Ureter (tissue), 1 donor: ENCODE data around the gene IL13. TPM values are rescaled to one million over a fixed set of nuclear protein-coding genes. Genes with fewer than 3 reads are reported as not detected.

Experiments used
- DNase-seq: peaks from one replicate; pipeline ENCODE4 v3.0.0-alpha.2; 2020; ENCODE audit warnings: low spot score
- total RNA-seq: library from RNA; stranded (reverse); gene quantifications from one replicate; pipeline ENCODE4 v1.2.4, GENCODE V29; 2023
- donor health status: DM: yes; HTN: yes; CAD: no.

Gene IL13
- total RNA-seq, 1 donor from 2014 or later = not detected

DNA sequence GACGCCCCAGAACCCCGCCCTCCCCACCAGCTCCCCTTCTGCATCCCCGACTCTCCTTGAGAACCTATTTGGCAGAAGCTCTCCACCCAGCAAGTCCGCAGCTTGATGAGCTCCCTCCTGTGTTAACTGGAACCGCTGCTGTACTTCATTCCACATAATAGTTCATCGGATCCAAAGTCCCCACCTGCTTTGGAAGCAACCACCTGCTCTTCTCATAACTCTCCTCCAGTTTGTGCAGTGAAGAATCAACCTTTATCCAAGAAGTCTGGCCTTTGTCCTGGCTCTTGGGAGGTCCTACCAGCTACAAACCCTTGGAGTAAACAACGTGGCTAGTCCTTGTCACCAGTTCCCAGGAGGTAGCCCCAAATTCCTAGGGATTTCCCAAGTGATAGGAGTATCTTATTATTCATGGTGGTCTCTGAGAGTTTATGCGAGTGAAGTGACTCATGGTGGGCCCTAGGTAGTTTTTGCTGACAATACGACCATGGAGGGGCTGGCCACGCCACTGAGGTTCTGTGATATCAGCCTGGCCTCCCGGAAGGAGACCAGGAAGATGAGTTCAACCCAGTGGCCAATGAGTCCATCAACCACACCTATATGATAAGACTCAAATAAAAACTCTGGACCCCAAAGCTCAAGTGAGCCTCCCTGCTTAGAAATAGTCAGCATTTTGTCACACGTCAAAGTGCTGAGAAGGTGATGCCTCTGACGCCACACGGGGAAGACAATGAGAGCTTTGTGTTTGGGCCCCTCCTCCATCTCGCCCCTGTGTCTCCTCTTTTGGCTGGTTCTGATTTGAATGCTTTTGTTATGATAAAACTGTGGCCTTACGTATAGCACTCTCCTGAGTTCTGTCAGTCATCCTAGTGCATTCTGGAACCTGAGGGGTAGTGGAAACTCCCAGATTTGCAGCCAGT is 12.3 kb downstream of the IL13 start:
- DNase-seq = no peak

DNA sequence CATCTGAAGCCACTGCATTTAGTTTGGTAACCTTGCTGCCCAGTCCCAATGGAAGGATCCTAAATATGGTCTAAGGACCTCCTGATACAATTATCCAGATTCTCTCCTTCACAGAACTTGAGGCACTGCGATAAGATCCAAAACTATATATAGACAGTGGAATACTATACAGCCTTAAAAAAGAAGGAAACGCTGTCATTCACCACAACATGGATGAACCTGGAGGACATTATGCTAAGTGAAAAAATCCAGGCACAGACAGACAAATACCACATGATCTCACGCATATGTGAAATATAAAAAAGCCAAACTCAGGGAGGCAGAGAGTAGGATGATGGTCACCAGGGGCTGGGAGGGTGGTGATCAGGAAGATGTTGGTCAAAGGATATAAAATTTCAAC is 13.0 kb downstream of the IL13 start:
- DNase-seq = no peak

DNA sequence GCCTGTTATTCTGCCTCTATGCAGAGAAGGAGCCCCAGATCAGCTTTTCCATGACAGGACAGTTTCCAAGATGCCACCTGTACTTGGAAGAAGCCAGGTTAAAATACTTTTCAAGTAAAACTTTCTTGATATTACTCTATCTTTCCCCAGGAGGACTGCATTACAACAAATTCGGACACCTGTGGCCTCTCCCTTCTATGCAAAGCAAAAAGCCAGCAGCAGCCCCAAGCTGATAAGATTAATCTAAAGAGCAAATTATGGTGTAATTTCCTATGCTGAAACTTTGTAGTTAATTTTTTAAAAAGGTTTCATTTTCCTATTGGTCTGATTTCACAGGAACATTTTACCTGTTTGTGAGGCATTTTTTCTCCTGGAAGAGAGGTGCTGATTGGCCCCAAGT is 15.5 kb downstream of the IL13 start:
- no peak for DNase-seq

DNA sequence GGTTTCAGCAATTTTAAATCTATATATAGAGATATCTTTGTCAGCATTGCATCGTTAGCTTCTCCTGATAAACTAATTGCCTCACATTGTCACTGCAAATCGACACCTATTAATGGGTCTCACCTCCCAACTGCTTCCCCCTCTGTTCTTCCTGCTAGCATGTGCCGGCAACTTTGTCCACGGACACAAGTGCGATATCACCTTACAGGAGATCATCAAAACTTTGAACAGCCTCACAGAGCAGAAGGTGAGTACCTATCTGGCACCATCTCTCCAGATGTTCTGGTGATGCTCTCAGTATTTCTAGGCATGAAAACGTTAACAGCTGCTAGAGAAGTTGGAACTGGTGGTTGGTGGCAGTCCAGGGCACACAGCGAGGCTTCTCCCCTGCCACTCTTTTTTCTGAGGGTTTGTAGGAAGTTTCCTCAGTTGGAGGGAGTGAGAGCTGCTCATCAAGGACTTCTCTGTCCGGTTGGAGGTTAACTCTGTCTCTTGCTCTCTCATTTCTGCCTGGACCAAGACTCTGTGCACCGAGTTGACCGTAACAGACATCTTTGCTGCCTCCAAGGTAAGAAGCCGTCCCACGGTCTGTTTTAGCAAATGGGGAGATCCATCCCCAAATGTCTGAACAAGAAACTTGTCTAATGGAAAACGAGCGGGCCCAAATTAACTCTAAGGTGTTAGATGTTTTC is 16.1 kb downstream of the IL13 start, which contains the start of gene IL4:
TSS of gene IL4 (plus strand) at position 51 of the 692 bp plus-strand sequence. CDS start at position 113, 62 bp downstream.
- no peak for DNase-seq

DNA sequence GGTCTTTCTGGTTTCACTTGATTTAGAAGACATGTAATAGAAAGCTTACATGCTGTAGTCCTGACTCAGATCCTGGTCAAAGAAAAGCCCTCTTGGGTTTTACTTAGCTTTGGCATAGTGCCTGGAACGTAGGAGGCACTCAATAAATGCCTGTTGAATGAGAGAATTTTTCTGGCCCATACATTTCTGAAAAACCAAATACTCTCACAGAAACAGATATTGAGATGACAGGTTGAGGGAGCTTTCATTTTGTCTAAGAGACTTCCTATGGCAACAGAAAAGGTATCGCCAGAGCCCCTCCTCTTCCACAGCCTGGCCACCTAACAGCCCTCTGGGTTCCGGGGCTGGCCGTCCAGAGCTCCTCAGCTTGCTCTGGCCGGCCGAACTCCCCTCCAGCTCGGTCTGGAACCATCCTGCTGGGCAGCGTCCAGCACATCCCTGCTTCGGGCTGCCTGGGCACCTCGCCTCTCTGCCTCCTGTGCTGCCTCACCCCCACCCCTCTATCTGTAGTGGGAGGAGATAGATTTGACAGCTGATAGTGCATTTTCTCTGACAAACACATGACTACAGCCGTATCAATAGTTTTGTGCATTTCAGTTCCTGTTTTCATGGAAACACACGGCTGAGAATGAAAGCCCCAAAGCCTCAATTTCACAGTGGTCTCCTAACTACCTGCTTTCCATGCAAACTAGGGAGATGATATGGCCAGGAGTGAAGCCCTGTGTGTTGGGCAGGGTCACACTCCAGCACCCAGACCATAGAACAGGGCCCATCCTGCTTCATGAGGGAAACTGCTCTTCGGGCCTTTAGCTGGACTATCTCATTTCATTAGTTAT is 16.9 kb downstream of the IL13 start:
- DNase-seq = no peak

DNA sequence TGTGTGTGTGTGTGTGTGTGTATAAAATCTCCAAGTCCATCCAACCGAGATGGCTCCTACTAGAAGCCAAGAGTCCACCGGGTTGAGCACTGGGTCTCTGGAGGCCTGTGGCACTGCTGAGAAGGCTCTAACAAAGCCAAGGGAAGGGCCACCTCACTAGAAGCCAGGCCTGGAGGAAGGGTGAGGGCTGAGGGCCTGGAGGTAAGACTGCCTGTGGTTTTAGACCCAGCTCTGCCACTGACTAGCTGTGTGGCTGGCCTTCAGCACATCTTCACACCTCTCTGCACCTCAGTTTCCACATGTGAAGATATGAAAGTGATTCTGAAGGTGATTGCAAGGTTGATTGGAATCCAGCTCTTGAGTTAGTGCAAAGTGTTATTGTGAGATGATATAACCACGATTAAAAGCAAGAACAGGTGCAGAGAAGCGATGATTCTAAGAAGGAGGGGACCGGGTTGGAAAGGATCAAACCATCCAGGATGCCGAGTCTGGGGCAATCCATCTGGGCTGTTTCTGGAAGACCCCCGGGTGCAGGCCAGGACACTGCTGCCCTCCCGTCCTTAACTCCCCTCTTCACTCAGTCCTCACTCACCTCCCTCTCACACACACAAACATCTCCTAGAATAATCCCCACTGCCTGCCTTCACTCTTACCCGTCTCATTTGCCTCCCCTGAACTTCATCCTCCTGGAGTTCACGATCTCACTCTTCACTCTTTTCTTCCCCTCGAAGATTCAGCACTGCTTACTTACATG is 18.1 kb downstream of the IL13 start:
- no peak for DNase-seq

DNA sequence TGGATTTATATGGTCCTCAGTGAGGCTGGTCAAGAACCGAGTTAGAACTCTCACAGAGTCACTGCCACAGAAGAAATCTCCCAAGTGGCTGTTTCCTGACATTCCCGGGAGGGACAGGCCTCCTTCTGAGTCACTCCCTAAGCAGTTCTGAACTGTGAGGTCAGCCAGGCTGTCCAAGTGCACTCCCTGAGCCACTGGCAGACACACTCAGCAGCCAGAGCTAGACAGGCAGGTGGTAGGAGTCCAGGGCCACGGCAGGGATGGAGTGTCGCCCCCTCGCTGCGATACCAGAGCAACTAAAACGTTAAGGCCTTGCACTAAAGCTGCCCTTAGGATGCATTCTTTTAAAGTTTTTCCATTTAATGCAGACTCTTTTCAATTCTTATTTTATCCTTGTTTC is 19.2 kb downstream of the IL13 start:
- DNase-seq = no peak

DNA sequence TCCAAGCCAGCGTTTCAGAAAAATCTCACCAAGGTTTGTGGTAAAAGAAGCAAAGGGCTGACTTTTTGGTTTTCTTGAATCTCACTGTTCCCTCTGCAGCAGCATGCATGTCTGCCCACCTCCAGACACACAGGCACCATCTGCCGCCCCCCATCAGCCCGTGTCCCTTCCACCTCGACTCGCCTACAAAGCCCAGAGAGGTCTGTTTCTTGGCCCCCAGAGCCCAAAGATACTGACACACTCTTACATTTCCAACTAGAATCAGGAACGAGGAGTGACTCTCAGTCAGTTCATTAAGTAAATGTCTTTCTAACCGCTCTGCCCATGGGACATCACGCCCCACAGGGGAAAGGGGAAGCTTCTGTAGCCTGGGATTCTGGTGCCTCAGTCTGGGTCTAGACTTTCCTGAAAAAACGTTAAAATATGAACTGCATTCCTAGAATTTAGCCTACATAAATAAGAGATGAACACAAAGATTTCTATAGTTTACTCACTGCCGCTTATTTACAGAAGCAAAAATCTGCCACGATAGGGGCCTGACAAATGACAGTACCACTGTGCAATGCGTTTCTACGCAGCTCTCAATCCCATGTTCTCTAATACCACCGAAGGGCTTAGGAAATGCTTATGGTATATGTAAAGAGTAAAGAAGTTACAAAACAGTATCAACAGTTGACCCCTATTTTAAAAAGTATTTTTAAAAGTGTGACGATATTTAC is 19.9 kb downstream of the IL13 start:
- DNase-seq = no peak

DNA sequence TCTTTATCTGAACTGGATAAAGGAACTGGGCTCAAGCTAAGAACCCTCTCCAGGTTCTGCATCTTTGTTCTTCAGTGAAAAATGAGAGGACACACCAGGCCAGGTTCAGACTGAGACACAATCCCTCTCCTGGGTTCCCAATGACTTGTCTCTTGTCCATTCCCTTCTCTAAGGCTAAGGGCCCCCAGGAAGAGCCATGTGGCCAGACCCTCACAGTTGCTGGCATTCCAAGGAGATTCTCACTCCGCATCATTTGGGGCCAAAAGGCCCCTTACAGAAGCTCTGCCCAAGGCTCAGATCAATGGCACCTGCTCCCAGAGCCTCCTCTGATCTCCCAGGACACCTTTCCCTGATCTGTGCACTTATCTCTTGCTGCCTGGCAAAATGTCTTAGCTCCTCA is 20.8 kb downstream of the IL13 start:
- no peak for DNase-seq

DNA sequence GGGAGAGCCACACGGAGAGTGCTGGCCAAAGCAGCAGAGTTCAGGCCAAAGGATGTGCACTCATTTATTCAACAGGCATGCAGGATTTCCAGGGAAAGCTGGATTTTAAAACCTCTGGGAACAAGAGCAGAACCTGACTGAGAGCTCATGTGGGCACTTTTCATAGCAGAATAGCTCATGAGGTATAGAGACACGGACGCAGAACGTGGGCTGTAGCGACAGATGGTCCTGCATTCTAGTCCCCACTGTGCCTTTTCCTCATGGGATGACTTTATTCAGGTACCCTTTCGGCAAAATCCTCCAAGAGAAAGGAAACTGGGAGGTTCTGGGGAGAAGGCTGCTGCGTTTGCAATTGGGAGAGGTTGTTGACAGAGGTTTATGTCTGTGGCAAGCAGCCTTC is 21.2 kb downstream of the IL13 start:
- DNase-seq = no peak

DNA sequence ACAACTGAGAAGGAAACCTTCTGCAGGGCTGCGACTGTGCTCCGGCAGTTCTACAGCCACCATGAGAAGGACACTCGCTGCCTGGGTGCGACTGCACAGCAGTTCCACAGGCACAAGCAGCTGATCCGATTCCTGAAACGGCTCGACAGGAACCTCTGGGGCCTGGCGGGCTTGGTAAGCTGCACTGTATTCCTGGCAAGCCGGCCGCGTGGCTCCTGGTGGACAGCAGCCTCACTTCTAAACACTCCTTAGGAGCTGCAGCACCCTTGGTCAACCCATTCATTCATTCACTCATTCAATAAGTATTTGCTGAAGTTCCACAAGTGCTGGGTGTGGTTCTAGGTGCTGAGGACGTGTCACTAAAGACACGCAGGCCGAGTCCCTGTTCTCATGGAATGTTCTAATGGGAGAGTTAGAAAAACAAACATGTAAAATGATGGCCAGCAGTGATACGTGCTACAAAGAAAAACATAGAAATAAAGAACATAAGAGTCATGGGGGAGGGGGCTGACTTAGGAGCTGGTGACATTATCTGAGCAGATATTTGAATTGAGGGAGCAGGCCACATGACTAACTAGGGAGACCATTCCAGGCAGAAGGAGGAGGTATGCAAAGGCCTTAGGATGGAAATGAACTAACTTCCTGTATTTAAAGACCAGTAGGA is 21.9 kb downstream of the IL13 start:
- no peak for DNase-seq

DNA sequence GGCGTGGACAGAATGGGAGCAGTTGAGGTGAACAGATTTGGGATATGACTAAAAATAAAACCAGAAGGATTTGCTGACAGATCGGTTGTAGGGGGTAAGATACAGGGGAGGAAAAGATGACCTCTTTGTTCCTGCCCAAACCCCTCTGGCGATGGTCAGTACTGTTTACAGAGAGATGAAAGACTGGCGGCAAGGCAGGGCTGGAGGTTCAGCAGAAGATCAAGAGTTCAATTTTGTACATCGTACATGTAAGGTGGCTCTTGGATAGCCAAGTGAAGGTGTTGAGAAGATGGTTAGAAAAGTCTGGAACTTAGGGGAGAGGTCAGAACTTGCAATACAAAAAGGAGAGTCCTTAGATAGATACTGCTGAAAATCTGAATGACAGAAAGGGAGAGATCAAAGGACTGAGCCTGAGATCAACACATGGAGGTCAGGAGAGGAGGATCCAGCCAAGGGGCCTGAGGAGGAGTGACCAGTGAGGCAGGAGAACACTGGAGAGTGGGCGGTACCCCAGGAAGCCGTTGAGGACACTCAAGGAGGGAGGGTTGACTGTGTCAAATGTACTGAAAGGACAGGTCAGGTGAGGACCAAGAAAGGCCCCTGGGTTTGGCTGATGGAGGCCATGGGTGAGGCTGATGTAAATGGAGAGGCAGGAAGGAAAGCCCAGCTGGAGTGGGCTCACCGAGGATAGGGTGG is 23.0 kb downstream of the IL13 start:
- no peak for DNase-seq

DNA sequence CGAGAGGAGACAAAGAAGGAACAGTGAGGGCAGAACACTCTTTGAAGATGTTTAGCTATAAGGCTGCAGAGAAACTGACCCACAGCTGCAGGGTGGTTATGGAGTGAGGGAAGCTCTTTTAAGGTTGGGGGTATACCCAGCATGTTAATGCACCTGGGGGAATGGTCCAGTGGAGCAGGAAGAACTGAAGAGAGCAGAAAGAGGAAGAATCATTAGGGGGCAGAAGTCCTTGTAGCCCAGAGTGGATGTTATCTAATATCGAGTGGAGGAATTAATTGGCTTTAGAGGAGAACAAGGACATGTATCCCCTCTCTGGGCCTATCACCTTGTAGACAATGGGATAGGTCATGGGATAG is 23.5 kb downstream of the IL13 start:
- DNase-seq = no peak

DNA sequence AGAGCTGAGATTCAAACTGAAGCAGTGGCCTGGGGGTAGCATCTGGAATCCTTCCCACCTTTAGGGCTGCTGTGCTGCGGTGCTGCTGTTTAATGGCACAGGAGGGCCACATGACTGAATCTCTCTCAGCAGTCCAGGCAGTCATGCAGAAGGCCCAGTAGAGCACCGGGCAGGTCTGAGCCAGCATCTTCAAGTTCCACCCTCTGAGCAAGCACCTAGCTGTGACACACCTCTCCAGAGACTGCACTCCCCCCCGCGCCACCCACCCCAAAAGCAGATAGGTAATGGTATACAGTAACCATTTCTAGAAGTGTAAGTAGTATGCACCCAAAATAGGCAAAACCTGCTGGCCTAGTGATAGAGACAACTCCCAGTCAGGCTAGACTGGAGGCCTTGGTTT is 24.0 kb downstream of the IL13 start:
- DNase-seq = no peak

DNA sequence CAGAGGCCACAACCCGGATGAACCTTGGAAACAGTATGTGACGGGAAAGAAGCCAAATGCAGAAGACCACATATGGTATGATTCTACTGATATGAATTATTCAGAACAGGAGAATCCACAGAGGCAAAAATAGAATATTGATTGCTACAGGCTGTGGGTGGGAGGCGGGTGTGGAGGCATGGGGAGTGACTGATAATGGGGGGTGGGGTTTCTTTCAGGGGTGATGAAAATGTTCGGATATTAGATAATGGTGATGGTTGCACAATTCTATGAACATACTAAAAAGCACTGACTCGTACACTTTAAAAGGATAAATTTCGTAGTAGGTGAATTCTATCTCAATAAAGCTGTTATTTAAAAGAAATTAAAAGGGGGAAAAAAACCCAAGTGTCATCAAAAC is 26.5 kb downstream of the IL13 start:
- DNase-seq = no peak

DNA sequence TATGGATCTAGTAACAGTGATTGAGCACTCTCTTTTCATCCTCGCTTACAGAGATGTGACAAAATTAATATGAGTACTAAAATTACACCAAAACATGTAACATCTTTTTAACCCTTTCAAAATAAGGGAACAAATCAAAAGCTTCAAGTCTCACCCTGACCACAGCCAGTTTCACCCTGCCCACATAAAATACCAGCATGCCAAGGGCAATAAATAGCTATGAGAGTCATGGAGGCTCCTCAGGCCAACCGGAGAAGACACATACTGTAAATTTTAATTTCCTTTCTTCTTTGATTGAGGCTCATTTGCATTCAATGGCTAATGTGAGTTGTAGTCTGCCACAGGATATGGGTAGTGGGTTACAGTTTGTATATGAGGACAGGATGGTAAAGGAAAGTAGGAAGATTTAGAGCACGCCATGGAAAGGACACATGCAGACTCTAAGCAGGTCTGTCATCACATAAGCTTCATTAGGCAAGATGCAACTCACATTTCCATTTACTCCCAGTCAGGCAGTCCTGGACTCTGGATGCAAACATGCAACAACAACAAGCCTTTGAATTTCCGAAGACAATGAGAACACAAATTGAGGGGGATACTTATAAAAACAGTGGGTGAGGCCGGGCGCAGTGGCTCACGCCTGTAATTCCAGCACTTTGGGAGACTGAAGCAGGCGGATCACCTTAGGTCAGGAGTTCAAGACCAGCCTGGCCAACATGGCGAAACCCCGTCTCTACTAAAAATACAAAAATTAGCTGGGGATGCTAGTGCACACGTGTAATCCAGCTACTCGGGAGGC is 27.1 kb downstream of the IL13 start:
- no peak for DNase-seq

DNA sequence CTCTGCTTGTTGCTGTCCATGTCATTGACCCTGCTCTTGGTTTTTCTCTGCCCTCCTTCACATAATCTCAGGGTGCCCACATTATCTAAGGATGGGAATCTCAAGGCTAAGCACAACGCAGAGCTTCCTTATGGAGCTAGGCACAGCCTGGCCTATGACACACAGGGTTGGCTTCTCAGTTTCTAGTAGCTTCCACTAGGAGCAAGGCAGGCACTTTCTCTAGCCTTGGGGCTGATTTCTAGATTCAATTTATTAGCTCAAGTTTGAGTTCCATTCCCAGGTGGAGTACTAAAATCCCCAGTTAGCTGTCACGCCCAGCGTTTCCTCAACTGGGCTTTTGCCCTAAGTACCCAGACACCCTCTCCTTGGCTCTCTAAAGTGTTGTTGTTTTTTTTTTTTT is 28.2 kb downstream of the IL13 start:
- DNase-seq = no peak

DNA sequence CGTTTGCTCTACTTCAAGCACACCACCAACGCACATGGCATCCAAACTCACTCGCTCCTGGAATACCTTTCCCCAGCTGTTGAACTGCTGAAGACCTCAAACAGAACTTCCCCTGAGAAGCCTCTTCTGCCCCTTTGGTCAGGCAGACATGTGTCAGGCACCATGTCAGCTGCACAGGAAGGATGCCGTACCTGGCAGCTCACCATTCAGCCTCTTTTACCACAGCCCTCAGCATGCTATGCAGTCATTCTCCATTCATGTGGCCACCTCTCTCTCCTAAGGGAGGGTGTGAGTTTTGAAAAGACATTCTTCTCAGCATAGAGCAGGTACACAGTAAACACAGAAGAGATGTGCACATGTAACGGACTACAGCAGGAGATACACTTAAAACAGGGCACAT is 30.0 kb downstream of the IL13 start:
- DNase-seq = no peak
